Stimulated activated CD4-positive, alpha-beta T cell treated with anti-CD3 and anti-CD28 coated beads, Interleukin-4, amount 100 ng/mL, for 48 hours (primary cell): ENCODE results near the gene HDLBP.
"Not testable (repeated sequence)": the region's sequence is repeated elsewhere in the genome, so short reads cannot be mapped to it uniquely, and the experiment has no call there.

ENCODE experiments used
- DNase-seq, 2 donors: peaks; one replicate each; pipeline ENCODE4 v3.0.0-alpha.2; 2020; ENCODE audit warnings: low read depth in 2 of 2

Gene HDLBP

GRCh38 chr2:241308267-241308666 is 7.2 kb downstream of the HDLBP start:
- no peak for DNase-seq

- no peak for DNase-seq
Observed at GRCh38 chr2:241307055-241307454, 8.4 kb downstream of the HDLBP start.

- DNase-seq, result no peak
Observed at GRCh38 chr2:241304039-241304670, 11.3 kb downstream of the HDLBP start.

GRCh38 chr2:241302759-241303651 is 12.5 kb downstream of the HDLBP start:
- DNase-seq, result no peak

GRCh38 chr2:241302083-241302482 is 13.4 kb downstream of the HDLBP start:
- DNase-seq, result no peak

GRCh38 chr2:241300000-241300399 is 15.5 kb downstream of the HDLBP start:
- DNase-seq, result peak in 1 of 2 donors; percentile 14

GRCh38 chr2:241298673-241299072 is 16.8 kb downstream of the HDLBP start:
- no peak for DNase-seq

GRCh38 chr2:241296767-241297166 is 18.7 kb downstream of the HDLBP start:
- no peak for DNase-seq

- no peak for DNase-seq
Observed at GRCh38 chr2:241295326-241296095, 20.0 kb downstream of the HDLBP start.

- DNase-seq, result not testable (repeated sequence)
Observed at GRCh38 chr2:241293378-241293797, 22.1 kb downstream of the HDLBP start.

GRCh38 chr2:241291977-241292376 is 23.5 kb downstream of the HDLBP start:
- DNase-seq, result no peak

GRCh38 chr2:241291153-241291552 is 24.3 kb downstream of the HDLBP start:
- DNase-seq, result no peak

GRCh38 chr2:241289597-241289996 is 25.9 kb downstream of the HDLBP start:
- DNase-seq, result no peak

GRCh38 chr2:241289053-241289452 is 26.4 kb downstream of the HDLBP start:
- no peak for DNase-seq

GRCh38 chr2:241288324-241288888 is 27.1 kb downstream of the HDLBP start:
- DNase-seq, result no peak

GRCh38 chr2:241286348-241287090 is 29.0 kb downstream of the HDLBP start:
- no peak for DNase-seq

- no peak for DNase-seq
Observed at GRCh38 chr2:241285596-241285995, 29.9 kb downstream of the HDLBP start.

- DNase-seq, result no peak
Observed at GRCh38 chr2:241282555-241282954, 32.9 kb downstream of the HDLBP start.

- no peak for DNase-seq
Observed at GRCh38 chr2:241280291-241280690, 35.2 kb downstream of the HDLBP start.

- no peak for DNase-seq
Observed at GRCh38 chr2:241279828-241280227, 35.6 kb downstream of the HDLBP start.

- DNase-seq, result no peak
Observed at GRCh38 chr2:241279413-241279812, 36.1 kb downstream of the HDLBP start.
